Neural progenitor cell (in vitro differentiated cells): Measurements from ENCODE around the gene ANKS3.

Source experiments
- EZH2 ChIP-seq: fragments of 200-600 bp; sonication (generic); IDR thresholded peaks from 2 replicates; pipeline ENCODE4 v1.6.1; 2017; ENCODE audit warnings: antibody characterized with exemption, mild to moderate bottlenecking, moderate library complexity
- TF ChIP-seq, protein P1 (sequence below): fragments of 200-600 bp; sonication (generic); IDR thresholded peaks from 2 replicates; pipeline ENCODE4 v1.5.1; 2017; ENCODE audit warnings: antibody characterized with exemption, mild to moderate bottlenecking

DNA sequence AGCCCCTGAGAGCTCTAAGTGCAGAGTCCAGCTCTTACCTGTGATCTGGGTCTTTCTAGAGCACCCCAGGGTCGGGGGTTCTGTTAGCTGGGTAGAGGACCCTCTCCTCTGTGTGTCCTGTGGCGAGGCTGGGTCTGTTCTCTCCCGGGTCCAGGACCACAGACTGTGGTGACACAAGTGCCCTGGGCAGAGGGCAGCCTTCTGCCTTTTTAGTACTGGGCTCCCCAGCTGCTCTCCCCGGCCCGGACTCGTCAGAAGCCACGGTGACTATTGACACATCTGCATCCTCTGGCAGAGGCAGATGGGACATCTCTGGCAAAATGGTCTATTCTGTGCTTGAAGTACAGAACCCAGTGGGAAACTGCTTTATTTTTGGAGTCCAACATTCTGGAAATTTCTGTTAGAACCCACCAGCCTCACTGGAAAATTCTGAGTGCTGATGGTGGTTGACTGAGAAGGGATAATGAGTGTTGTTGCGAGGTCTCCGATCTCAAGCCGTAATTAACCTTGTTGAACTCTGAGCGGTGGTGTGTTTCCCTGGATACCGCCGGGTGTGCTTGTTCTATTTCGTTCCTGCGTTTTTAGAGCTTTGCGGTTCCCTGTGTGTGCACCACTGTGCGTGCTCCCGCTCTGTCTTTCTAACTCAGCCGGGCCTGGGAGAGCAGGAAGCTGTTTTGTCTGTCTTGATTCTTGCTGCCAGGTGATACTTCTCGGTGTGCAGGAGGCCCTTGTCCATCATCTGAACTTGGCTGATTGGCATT, 66.7 kb downstream of the ANKS3 start:
- TF ChIP-seq, protein P1, sequence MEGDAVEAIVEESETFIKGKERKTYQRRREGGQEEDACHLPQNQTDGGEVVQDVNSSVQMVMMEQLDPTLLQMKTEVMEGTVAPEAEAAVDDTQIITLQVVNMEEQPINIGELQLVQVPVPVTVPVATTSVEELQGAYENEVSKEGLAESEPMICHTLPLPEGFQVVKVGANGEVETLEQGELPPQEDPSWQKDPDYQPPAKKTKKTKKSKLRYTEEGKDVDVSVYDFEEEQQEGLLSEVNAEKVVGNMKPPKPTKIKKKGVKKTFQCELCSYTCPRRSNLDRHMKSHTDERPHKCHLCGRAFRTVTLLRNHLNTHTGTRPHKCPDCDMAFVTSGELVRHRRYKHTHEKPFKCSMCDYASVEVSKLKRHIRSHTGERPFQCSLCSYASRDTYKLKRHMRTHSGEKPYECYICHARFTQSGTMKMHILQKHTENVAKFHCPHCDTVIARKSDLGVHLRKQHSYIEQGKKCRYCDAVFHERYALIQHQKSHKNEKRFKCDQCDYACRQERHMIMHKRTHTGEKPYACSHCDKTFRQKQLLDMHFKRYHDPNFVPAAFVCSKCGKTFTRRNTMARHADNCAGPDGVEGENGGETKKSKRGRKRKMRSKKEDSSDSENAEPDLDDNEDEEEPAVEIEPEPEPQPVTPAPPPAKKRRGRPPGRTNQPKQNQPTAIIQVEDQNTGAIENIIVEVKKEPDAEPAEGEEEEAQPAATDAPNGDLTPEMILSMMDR = no peak
- TF ChIP-seq EZH2 = no peak
